HUDEP-2 (cell line): ENCODE data around the gene AMER1.
A peak's percentile ranks its signal among the peaks of the same experiment; 100 is the strongest.
"Not testable (repeated sequence)": the region's sequence is repeated elsewhere in the genome, so short reads cannot be mapped to it uniquely, and the experiment has no call there.

Experiments
- DNase-seq, 76 experiments: peaks; one replicate each; lab custom pipeline; 2025; ENCODE audit not compliant: unreplicated experiment in 76 of 76; lab: John Stamatoyannopoulos, UW

AMER1 gene

GRCh38 chrX:64205441-64205734, at the start of gene AMER1:
Gene AMER1 (minus strand): TSS chrX:64205708. CDS start chrX:64193286, 12,422 bp downstream.
- peak in 42 of 76 experiments; percentile 14 to 70 (median 42) for DNase-seq

DNA sequence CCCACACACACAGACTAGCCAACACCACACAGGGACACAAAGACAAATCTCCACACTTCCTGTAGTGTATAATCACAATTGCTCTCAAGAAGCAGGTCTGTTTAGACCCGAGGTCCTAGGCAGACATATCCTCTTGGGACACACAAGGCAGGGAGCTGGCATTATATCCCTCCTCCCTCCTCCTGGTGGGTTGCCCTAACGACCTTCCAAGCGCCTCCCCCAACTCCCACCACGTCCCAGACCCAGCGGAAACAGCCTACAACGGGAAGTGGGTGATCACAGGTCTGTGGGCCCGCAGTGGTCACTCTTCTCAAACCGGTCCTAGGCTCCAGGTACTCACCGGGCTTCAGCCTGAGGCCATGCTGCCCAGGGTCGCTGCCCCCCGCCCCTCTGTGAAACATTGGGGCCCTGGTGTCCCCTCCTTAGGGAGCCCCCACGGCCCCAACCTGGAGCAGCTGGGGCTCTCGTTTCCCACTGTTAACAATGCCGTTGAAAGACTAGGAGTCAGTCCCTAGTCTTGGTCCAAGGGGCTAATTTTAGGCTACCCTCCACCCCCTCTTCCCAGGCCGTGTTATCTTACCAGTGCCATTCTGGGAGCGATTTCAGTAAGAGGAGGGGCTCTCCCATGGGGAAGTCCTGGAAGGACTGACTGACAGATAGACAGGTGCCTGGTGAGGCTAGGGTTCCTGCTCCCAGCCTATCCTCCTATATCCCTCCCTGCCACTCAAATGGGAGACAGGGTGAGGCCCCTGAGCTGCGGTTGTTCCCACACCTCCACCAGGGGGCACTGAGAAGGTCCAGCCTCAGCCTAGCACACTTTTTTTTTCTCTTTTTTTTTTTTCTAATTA, 24.8 kb upstream of the AMER1 start, which contains the start of gene ASB12:
Gene ASB12 (minus strand): TSS at position 485 of the 848 bp plus-strand sequence. CDS start 4,957 bp downstream, outside the sequence.
- no peak for DNase-seq

DNA sequence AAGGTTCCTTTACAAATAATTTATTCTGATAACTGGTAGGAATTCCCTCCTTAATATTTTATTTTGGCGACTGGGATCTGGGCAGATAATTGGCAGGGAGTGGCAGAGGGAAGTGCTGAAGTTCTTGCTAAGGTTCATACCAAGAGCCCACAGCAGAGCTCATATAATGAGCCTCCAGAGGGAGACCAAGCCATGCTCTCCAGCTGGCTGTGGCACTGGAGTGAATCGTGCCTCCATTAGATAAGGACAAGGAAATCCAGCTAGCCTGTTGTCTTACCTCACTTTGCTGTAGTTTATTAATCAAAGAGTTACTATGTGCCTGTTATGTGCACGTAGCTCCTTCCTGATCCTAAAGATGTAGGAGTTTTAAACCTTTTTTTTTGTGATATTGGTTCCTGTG, 23.6 kb upstream of the AMER1 start:
- no peak for DNase-seq

GRCh38 chrX:64218023-64218422, 12.5 kb upstream of the AMER1 start:
- no peak for DNase-seq

GRCh38 chrX:64213989-64214388, 8.5 kb upstream of the AMER1 start:
- not testable (repeated sequence) for DNase-seq

GRCh38 chrX:64206556-64207162, 1.2 kb upstream of the AMER1 start:
- no peak for DNase-seq

GRCh38 chrX:64205735-64206501, 410 bp upstream of the AMER1 start:
- peak; percentile 11 to 91 (median 80) for DNase-seq

DNA sequence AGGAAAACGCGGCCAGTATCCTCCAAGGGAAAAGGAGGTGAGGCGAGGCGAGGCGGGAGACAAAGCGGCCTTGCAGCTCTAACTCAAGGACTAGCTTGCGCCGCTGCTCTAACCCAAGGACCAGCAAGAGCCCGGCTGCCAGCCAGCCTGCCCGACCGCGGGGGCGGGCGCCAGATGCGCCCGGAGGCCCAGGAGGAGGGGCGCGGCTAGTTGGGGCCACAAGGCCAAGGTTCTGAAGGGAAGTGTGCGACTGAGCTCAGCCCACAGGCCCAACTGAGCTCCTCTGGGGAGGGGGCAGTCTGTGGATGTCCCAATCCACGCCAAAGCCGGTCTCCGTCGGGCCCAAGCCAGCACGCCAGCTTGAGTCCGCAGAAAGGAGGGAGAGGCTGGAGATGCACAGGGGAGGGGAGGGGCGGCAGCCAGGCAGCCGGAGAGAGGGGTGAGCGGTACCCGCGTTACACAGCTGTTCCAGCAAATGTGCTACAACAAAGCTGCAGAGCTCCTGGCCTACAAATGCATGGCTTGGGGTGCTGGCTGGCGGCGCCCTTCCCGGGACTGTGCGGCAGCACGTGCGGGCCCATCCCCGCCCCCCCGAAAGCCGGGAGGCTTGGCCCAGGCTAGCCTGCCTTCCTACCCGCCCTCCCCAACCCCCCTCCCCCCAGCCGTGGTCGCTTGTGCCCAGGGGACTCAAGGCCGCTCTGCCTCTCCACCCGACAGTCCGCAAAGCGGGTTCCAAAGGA, 637 bp downstream of the AMER1 start:
- DNase-seq = peak in 44 of 76 experiments; percentile 0 to 45 (median 14)

DNA sequence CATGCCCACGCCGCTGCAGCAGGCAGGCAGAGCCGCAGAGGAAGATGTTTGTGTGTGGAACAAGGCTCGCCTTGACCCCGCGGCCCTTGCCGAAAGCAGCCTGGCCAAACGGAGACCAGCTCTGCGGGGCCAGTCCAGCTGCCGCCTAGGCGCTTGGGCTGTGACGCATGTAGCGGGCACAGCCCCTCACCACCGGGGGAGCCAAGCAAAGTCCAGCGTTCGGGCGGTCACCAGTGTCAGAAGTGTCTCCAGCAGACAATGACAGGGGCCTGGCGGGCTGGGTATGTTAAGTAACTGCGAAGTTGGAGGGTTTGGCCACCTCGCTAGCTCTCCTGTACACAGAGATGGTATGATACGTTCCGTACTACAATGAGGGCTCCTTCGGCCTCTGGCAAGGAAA, 1.3 kb downstream of the AMER1 start:
- DNase-seq = no peak

- DNase-seq = no peak
These were observed 2.6 kb downstream of the AMER1 start for GRCh38 chrX:64202808-64203325.

GRCh38 chrX:64198036-64198435, 7.5 kb downstream of the AMER1 start:
- peak in 42 of 76 experiments; percentile 0 to 41 (median 2) for DNase-seq

DNA sequence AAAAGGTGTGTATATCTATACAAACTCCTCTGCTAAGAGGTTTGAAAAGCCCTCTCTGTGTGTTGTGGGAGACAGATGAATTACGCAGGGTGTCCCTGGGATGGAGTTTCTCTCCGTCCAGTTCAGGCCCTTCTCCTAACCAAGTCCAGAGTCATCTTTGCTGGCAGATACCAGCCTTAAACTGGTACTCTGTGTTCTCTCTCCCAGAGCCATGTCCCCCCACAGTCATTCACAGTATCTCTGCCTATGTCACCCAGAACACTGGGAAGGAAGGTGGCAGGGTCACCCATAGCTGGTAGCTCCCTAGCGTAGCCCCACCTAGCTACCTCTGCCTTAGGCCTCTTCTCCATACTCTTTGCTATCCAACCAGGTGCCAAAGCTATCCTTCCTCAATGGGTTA, 8.9 kb downstream of the AMER1 start:
- no peak for DNase-seq

GRCh38 chrX:64195862-64196261, 9.6 kb downstream of the AMER1 start:
- DNase-seq = no peak

GRCh38 chrX:64192673-64193072, 12.8 kb downstream of the AMER1 start:
- no peak for DNase-seq

DNA sequence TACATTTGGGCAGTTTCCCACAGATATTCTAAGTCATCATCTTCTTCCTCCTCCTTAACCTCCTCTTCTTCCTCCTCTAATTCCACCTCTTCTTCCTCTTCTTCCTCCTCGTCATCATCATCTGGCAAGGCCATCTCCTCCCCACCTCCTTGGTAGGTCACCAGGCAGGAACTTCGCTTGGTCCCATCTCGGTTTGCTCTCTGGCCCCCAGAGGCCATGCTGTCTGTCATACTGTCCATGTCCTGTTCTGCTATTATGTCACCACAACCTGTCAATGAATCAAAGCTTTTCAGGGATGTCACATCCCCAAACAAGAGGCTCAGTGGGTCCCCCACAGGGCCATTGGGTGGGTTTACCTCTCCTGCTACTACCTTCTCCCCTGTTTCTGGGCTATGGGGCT, 13.5 kb downstream of the AMER1 start:
- no peak for DNase-seq

- no peak for DNase-seq
These were observed 14.1 kb downstream of the AMER1 start for GRCh38 chrX:64191281-64192010.

DNA sequence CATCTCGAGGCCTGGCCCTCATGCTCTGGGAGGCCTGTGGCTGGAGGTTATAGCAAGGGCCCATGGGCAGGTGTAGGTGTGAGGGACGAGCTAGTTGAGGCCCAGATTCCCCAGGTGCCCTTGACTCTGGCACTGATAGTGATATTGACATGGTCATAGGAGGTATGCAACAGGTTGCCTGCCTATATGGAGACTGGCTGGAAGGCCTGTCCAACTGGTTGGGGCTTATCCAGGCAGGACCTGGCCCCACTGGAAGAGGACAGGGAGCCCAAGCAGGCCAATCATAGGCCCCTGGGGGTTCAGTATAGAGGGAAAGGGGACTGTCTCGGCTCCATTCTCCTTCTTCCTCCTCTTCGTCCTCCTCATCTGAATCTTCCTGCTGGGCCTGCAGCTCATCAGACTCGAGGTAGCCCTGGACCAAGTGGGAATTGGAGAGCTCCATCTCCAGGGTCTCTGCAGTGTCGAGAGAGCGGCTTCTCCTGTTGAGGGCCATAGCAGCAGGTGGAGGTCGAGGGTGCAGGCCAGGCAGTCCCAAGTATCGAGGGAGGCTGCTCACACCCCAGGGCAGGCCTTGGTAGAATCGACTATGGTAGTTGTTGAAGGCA, 15.3 kb downstream of the AMER1 start:
- DNase-seq = no peak

GRCh38 chrX:64188901-64189300, 16.6 kb downstream of the AMER1 start:
- no peak for DNase-seq

DNA sequence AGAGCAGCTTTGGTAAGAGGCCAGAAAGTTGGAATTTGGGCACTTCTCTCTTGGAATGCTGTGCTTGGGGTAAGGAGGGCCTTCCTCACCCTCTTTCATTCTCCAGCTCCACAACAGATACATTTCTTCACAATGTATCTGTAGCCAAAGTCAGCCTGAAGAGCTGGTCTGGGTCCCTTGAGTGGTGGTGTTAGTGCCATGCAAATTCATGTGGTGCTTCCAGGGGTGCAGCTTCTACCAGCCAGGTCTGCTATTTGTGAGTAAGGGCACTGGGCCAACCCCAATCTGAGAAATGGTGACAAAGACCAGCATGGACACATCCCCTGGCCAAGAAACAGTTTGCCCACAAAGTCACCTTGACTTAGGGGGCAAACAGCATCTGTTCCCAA, 17.8 kb downstream of the AMER1 start:
- DNase-seq = no peak
